B cell (primary cell): Measurements from ENCODE around the gene STK11. TPM values are rescaled to one million over a fixed set of nuclear protein-coding genes. Genes with fewer than 3 reads are reported as not detected.
A peak's percentile ranks its signal among the peaks of the same experiment; 100 is the strongest.

Experiments used
- ATAC-seq: fragments of 200-7000 bp; cut with Tn5 transposase; one replicate; pipeline ENCODE4 v1.10.0; 2021; ENCODE audit warnings: low read depth, mild to moderate bottlenecking, moderate number of reproducible peaks, moderate library complexity
- CTCF ChIA-PET: fragments of 350-600 bp; sonication (Branson Sonifier 250); formaldehyde crosslinking; loops from one replicate; lab custom pipeline; 2021; ENCODE audit warnings: antibody characterized with exemption, inconsistent platforms; lab: Charles Lee
- POLR2A ChIA-PET: fragments of 350-600 bp; sonication (Branson Sonifier 250); formaldehyde crosslinking; loops from one replicate; lab custom pipeline; 2021; ENCODE audit warnings: antibody characterized with exemption; lab: Charles Lee
- DNase-seq: peaks from one replicate; pipeline ENCODE4 v3.0.0; 2013
- H2AFZ ChIP-seq: 2 replicates; pipeline ENCODE4 v1.6.1; 2012; ENCODE audit warnings: mild to moderate bottlenecking, low read depth, low read length; ENCODE audit not compliant: insufficient read depth, poor library complexity, severe bottlenecking
- H3K27ac ChIP-seq, 2 donors: 1 replicate in 1 of 2; 2 replicates in 1 of 2; pipeline ENCODE4 v1.5.1; 2012 to 2013; ENCODE audit warnings: low read length in 2 of 2, mild to moderate bottlenecking in 2 of 2, moderate library complexity in 1 of 2
- H3K27me3 ChIP-seq, 4 experiments: fragments of 200-600 bp in 1 of 4; sonication (generic) in 1 of 4; replicated peaks in 1 of 4; 1 replicate in 2 of 4; 2 replicates in 2 of 4; pipeline versions ENCODE4 v1.6.1 to v1.7.0; 2013 to 2016; ENCODE audit warnings: low read length in 3 of 4, mild to moderate bottlenecking in 2 of 4, mixed read lengths in 1 of 4, moderate library complexity in 1 of 4; ENCODE audit not compliant: insufficient read depth in 4 of 4, control insufficient read depth in 3 of 4; ENCODE audit errors: control extremely low read depth in 1 of 4
- H3K36me3 ChIP-seq, 2 experiments: replicated peaks in 1 of 2; 1 replicate in 1 of 2; 2 replicates in 1 of 2; pipeline versions ENCODE4 v1.6.1 to v1.7.1; 2013; ENCODE audit warnings: low read length in 1 of 2; ENCODE audit not compliant: insufficient read depth in 2 of 2, control insufficient read depth in 1 of 2; ENCODE audit errors: control extremely low read depth in 1 of 2, extremely low read depth in 1 of 2
- H3K4me1 ChIP-seq, 2 donors: fragments of 200-600 bp in 1 of 2; sonication (generic) in 1 of 2; 1 replicate in 1 of 2; 2 replicates in 1 of 2; pipeline versions ENCODE4 v1.5.1 to v1.6.1; 2013 to 2017; ENCODE audit warnings: low read length in 2 of 2; ENCODE audit not compliant: control insufficient read depth in 2 of 2, insufficient read depth in 2 of 2
- H3K4me2 ChIP-seq: replicated peaks from 2 replicates; pipeline ENCODE3; 2012; ENCODE audit warnings: mild to moderate bottlenecking, low read depth, low read length; ENCODE audit not compliant: poor library complexity, severe bottlenecking
- H3K4me3 ChIP-seq, 5 experiments: fragments of 200-600 bp in 1 of 5; sonication (generic) in 1 of 5; 1 replicate in 3 of 5; 2 replicates in 2 of 5; pipeline versions ENCODE4 v1.5.1 to v1.7.0; 2011 to 2016; ENCODE audit warnings: low read length in 4 of 5, mild to moderate bottlenecking in 4 of 5, low read depth in 2 of 5, control low read depth in 1 of 5, moderate library complexity in 1 of 5; ENCODE audit not compliant: insufficient read depth in 1 of 5; ENCODE audit errors: control extremely low read depth in 1 of 5, extremely low read depth in 1 of 5
- H3K79me2 ChIP-seq: fragments of 200-600 bp; sonication (generic); one replicate; pipeline ENCODE4 v1.6.0; 2016; ENCODE audit warnings: low read length; ENCODE audit not compliant: control insufficient read depth, insufficient read depth
- H3K9ac ChIP-seq: fragments of 200-600 bp; sonication (generic); 2 replicates; pipeline ENCODE4 v1.6.1; 2017; ENCODE audit warnings: mild to moderate bottlenecking, low read length, moderate library complexity
- H3K9me3 ChIP-seq, 3 donors: one replicate each; pipeline versions ENCODE4 v1.6.1 to v1.7.1; 2013; ENCODE audit warnings: low read length in 2 of 3; ENCODE audit not compliant: control insufficient read depth in 2 of 3, insufficient read depth in 1 of 3; ENCODE audit errors: control extremely low read depth in 1 of 3
- H4K20me1 ChIP-seq: 2 replicates; pipeline ENCODE4 v1.6.0; 2012; ENCODE audit warnings: mild to moderate bottlenecking, low read length; ENCODE audit not compliant: insufficient read depth, control insufficient read depth, poor library complexity, severe bottlenecking
- H3K27ac Mint-ChIP-seq: one replicate; pipeline ENCODE4 v1.8.0; 2021; ENCODE audit warnings: mixed read lengths
- H3K27me3 Mint-ChIP-seq: one replicate; pipeline ENCODE4 v1.8.0; 2021; ENCODE audit warnings: mixed read lengths
- H3K4me1 Mint-ChIP-seq: one replicate; pipeline ENCODE4 v1.8.0; 2021; ENCODE audit warnings: mixed read lengths
- H3K4me3 Mint-ChIP-seq: one replicate; pipeline ENCODE4 v1.8.0; 2021; ENCODE audit warnings: mixed read lengths
- H3K9me3 Mint-ChIP-seq: one replicate; pipeline ENCODE4 v1.8.0; 2022; ENCODE audit warnings: mixed read lengths; ENCODE audit not compliant: insufficient read depth
- EZH2 ChIP-seq: IDR thresholded peaks from 2 replicates; pipeline ENCODE4 v1.6.1; 2012; ENCODE audit warnings: borderline replicate concordance, low read depth, mild to moderate bottlenecking, moderate library complexity, low read length; ENCODE audit not compliant: insufficient read depth, poor library complexity, severe bottlenecking
- WGBS: methylation state at CpG from one replicate; pipeline ENCODE4 v1.1.5; 2013; ENCODE audit warnings: missing lambda C conversion rate; ENCODE audit not compliant: insufficient coverage; 5-methylcytosine and 5-hydroxymethylcytosine counted together
- intact Hi-C: fragments of 100-400 bp; cut with micrococcal nuclease; formaldehyde crosslinking; loops from one replicate; pipeline ENCODE4 v1.10.0; 2022
- polyA plus RNA-seq: library from polyadenylated mRNA; depleted of rRNA; stranded (reverse); fragments of >200 nt; gene quantifications from 2 replicates; pipeline ENCODE4 v1.2.3, GENCODE V29; 2012
- total RNA-seq, 2 donors: library from RNA; stranded (reverse); fragments of 120-200 nt in 1 of 2; gene quantifications; 1 replicate in 1 of 2; 2 replicates in 1 of 2; pipeline versions ENCODE4 v1.2.3 to v1.2.4, GENCODE V29; 2013 to 2022
- TF ChIP-seq, protein P1 (sequence below): fragments of 200-600 bp; IDR thresholded peaks from one replicate; pipeline ENCODE4 v1.8.0; 2022; ENCODE audit warnings: antibody characterized with exemption, mild to moderate bottlenecking

STK11 gene
- total and polyA plus RNA-seq, 2 donors (not counting 1 experiment from before 2014, with no cell fraction given): 87.9 to 89.9 TPM

- peaks cover 39% of the 10 kb centered on the region for H4K20me1 ChIP-seq
- peak overlapping the region; percentile 57 for H3K9ac ChIP-seq
- peaks cover 52% of the 10 kb centered on the region for H3K79me2 ChIP-seq
- H3K27me3 ChIP-seq: no peaks in the 10 kb centered on the region
- peak overlapping the region; percentile 83 for H3K4me2 ChIP-seq
- Mint-ChIP-seq H3K27ac (peak overlapping the region; percentile 100), H3K27me3 (no peaks in the 10 kb centered on the region), H3K4me3 (peak overlapping the region; percentile 95), H3K4me1 (peaks cover 80% of the 10 kb centered on the region), H3K9me3 (no peaks in the 10 kb centered on the region)
- ATAC-seq (peak; percentile 31), DNase-seq (peak; percentile 93)
- TF ChIP-seq, protein P1, sequence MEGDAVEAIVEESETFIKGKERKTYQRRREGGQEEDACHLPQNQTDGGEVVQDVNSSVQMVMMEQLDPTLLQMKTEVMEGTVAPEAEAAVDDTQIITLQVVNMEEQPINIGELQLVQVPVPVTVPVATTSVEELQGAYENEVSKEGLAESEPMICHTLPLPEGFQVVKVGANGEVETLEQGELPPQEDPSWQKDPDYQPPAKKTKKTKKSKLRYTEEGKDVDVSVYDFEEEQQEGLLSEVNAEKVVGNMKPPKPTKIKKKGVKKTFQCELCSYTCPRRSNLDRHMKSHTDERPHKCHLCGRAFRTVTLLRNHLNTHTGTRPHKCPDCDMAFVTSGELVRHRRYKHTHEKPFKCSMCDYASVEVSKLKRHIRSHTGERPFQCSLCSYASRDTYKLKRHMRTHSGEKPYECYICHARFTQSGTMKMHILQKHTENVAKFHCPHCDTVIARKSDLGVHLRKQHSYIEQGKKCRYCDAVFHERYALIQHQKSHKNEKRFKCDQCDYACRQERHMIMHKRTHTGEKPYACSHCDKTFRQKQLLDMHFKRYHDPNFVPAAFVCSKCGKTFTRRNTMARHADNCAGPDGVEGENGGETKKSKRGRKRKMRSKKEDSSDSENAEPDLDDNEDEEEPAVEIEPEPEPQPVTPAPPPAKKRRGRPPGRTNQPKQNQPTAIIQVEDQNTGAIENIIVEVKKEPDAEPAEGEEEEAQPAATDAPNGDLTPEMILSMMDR: no peak
- TF ChIP-seq EZH2: no peak
- H3K27ac ChIP-seq: peak overlapping the region; percentile 96 to 99
- no peaks in the 10 kb centered on the region for H3K9me3 ChIP-seq
- ChIA-PET CTCF (interaction anchor here (0.8 to 10.0 kb wide), 17 partner anchors 9 to 236 kb away, joined by 3 to 658 read pairs (median 4); partner anchors contain the start of genes ARHGAP45, ATP5F1D, FAM174C and GPX4), POLR2A (interaction anchor here (0.6 to 11.0 kb wide), 18 partner anchors 9 to 785 kb away, joined by 3 to 402 read pairs (median 4); partner anchors contain the start of genes ARHGAP45, ATP5F1D, FAM174C and GPX4)
- H2AFZ ChIP-seq: peak overlapping the region; percentile 48
- peaks cover 79 to 88% of the 10 kb centered on the region in 2 donors for H3K4me1 ChIP-seq
- peaks cover 0 to 15% of the 10 kb centered on the region in 2 experiments for H3K36me3 ChIP-seq
- WGBS: 1% methylated on average over 84 of the region's 84 CpGs
- H3K4me3 ChIP-seq: peak overlapping the region in 4 of 5 experiments; percentile 48 to 64 (median 58)
- intact Hi-C loops: loop anchor here (1.0 to 5.0 kb wide), 3 partner anchors 17 to 164 kb away; partner anchors contain the start of gene GPX4
These were observed 60.7 kb downstream of the STK11 start for GRCh38 chr19:1266129-1266915.
